PFSK-1 (cell line): ENCODE results near the gene F7.

ENCODE experiments used
- FOXP2 ChIP-seq: optimal IDR thresholded peaks from 2 replicates; pipeline ENCODE3; 2011; ENCODE audit warnings: borderline replicate concordance, control low read depth, inconsistent platforms; ENCODE audit not compliant: insufficient read depth; ENCODE audit errors: extremely low read length, extremely low read depth
- POLR2AphosphoS5 ChIP-seq: IDR thresholded peaks from 2 replicates; pipeline ENCODE4 v1.6.1; 2012; ENCODE audit warnings: low read depth, mild to moderate bottlenecking, control low read depth, low read length, moderate library complexity
- SIN3A ChIP-seq: IDR thresholded peaks from 2 replicates; pipeline ENCODE4 v1.6.1; 2012; ENCODE audit warnings: mild to moderate bottlenecking, low read length, moderate library complexity, borderline replicate concordance; ENCODE audit not compliant: insufficient read depth
- TAF1 ChIP-seq: IDR thresholded peaks from 2 replicates; pipeline ENCODE4 v1.6.1; 2012; ENCODE audit warnings: low read length, control low read depth, borderline replicate concordance; ENCODE audit not compliant: insufficient read depth
- TF ChIP-seq, protein P1 (sequence below), 2 experiments: IDR thresholded peaks; 2 replicates each; pipeline versions ENCODE4 v1.6.1 to v1.8.0; 2011 to 2012; ENCODE audit warnings: low read depth in 2 of 2, low read length in 2 of 2, control low read depth in 1 of 2, inconsistent platforms in 1 of 2, mild to moderate bottlenecking in 1 of 2, moderate library complexity in 1 of 2; ENCODE audit not compliant: insufficient read depth in 1 of 2

F7 gene

DNA sequence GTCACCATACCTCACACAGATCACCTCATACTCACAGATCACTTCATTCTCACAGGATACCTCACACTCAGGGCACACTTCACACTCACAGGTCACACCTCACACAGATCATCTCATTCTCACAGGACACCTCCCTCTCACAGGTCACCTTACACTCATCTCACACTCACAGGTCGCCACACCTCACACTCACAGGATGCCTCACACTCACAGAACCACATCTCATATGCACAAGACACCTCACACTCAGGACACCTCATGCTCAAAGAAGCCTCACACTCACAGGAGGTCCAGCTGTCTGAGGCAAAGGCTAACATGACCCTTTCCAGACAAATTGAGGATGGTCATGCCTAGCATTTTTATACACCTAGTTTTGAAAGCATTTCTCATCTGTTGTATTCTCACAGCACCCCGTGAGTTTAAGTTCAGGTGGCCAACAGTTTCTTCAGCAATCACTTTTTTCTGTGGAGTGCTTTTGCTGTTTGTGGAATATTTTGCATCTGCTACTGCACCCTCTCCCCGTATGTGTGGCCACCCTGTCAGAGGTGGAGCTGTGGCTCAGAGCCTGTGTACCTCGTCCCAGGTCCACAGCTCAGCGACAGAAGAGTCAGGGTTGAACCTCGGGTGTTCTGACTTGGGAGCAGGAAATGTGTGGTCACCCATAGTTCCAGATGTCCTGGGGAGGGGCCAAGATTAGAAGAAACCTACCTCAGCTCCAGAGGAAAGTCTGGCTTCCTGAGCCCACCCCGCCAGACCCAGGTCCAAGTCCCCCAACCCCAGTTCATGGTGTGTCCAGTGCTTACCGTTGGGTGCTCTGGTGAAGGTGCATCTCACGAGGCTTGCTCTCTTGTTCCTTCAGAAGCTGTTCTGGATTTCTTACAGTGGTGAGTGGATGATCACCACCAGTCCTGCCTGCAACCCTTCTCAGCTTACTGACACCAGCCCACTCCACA, 7.6 kb downstream of the F7 start:
- TF ChIP-seq TAF1 (no peak), SIN3A (no peak), FOXP2 (no peak), POLR2AphosphoS5 (no peak)
- TF ChIP-seq, protein P1, sequence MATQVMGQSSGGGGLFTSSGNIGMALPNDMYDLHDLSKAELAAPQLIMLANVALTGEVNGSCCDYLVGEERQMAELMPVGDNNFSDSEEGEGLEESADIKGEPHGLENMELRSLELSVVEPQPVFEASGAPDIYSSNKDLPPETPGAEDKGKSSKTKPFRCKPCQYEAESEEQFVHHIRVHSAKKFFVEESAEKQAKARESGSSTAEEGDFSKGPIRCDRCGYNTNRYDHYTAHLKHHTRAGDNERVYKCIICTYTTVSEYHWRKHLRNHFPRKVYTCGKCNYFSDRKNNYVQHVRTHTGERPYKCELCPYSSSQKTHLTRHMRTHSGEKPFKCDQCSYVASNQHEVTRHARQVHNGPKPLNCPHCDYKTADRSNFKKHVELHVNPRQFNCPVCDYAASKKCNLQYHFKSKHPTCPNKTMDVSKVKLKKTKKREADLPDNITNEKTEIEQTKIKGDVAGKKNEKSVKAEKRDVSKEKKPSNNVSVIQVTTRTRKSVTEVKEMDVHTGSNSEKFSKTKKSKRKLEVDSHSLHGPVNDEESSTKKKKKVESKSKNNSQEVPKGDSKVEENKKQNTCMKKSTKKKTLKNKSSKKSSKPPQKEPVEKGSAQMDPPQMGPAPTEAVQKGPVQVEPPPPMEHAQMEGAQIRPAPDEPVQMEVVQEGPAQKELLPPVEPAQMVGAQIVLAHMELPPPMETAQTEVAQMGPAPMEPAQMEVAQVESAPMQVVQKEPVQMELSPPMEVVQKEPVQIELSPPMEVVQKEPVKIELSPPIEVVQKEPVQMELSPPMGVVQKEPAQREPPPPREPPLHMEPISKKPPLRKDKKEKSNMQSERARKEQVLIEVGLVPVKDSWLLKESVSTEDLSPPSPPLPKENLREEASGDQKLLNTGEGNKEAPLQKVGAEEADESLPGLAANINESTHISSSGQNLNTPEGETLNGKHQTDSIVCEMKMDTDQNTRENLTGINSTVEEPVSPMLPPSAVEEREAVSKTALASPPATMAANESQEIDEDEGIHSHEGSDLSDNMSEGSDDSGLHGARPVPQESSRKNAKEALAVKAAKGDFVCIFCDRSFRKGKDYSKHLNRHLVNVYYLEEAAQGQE (IDR thresholded peaks at IDR 0.05; ENCODE audit: insufficient read depth in 1 of 2, low read depth in 2 of 2, low read length in 2 of 2), result no peak

DNA sequence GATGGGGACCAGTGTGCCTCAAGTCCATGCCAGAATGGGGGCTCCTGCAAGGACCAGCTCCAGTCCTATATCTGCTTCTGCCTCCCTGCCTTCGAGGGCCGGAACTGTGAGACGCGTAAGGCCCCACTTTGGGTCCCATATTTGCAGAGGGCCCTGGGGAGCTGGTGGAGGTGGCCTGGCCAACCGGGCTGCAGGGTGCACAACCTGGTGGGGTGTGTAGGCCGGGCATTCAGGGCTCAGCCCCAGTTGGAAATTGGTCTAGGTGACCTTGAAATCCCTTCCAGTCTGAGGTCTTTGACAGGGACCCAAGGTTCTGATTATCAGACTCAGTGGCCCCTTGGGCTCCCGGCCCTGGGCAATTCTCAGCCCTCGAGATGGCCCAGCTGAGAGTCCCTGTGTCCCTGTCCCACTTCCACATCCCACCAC, 8.3 kb downstream of the F7 start:
- TF ChIP-seq POLR2AphosphoS5 (no peak), FOXP2 (no peak), TAF1 (no peak)
- TF ChIP-seq, protein P1 (IDR thresholded peaks at IDR 0.05; ENCODE audit: insufficient read depth in 1 of 2, low read depth in 2 of 2, low read length in 2 of 2), result no peak

DNA sequence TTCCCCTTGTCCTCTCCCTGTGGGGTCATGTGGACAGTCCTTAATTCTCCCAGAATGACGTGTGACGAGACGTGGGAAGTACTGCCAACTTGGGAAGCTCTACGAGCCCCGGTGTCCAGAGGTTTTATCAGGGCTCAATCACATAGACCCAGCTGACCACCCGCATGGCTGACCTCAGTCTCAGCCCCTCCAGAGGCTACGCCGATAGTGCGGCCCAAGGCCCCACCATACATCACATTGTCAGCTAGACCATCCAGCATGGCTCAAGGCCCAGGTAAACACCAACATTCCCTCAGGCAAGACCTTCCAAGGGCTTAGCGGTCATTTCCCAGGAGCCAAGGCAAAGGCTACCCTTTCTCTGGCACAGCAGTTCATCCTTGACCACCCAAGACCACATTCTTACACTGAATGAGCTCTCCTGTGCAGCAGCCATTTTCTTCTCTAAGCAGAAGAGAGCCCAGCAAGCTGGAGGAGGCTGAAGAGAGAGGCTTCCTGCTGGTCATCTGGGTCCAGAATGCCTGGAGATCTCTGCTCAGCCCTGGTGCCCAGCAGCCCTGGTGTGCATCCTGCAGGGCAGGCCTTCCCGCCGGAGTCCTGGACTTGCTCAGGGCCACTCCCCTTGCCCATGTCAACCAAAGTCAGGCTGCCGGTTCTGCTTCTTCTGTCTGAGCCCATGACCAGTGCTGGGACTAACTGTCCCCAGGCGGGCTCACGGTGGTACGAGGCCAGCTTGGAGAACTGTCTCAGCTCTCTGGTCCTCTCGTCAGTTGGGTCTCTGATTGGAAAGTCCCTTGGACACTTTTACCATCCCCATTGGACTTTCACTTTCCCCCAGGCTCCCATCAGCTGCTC, 9.1 kb downstream of the F7 start:
- no peak for TF ChIP-seq SIN3A
- no peak for TF ChIP-seq TAF1
- TF ChIP-seq POLR2AphosphoS5, result no peak
- no peak for TF ChIP-seq FOXP2
- TF ChIP-seq, protein P1 (IDR thresholded peaks at IDR 0.05; ENCODE audit: insufficient read depth in 1 of 2, low read depth in 2 of 2, low read length in 2 of 2), result no peak

DNA sequence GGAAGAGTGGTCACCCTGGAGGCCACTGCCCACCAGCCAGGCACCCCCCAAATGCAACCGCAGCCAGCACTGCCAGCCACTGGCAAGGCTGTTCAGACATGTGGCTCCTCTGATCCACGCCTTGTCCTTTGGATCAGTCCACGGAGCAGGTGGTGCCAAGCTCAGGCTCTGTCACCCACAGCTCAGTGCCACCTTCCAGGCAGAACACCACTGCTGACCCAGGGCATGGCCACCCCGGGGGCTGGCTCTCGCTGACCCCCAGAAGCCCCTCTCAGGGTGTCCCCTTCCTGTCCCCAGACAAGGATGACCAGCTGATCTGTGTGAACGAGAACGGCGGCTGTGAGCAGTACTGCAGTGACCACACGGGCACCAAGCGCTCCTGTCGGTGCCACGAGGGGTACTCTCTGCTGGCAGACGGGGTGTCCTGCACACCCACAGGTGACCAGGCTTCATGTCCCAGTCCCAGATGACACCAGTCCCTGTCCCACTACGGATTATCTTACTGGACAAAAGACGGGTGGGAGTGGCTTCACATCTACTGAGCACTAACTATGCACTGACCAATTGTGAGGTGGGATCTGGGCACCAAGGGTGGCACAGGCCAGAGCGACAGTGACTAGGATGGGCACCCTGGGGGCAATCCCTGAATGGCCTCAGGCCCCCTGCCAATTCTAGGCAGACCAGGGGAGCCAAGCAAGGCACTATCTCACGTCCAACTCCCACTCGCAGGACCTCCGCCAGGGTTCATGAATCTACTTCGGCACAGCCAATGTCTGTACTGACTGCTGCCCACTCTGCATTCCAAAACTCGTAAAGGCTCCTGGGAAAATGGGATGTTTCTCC, 10.0 kb downstream of the F7 start:
- TF ChIP-seq, protein P1 (IDR thresholded peaks at IDR 0.05; ENCODE audit: insufficient read depth in 1 of 2, low read depth in 2 of 2, low read length in 2 of 2), result no peak
- TF ChIP-seq SIN3A (no peak), TAF1 (no peak), FOXP2 (no peak), POLR2AphosphoS5 (no peak)
